ENCODE results near the gene PINLYP. TPM values are rescaled to one million over a fixed set of nuclear protein-coding genes. Genes with fewer than 3 reads are reported as not detected.

Gene PINLYP
- total RNA-seq, 1 donor from 2014 or later: 17.3 TPM

DNA sequence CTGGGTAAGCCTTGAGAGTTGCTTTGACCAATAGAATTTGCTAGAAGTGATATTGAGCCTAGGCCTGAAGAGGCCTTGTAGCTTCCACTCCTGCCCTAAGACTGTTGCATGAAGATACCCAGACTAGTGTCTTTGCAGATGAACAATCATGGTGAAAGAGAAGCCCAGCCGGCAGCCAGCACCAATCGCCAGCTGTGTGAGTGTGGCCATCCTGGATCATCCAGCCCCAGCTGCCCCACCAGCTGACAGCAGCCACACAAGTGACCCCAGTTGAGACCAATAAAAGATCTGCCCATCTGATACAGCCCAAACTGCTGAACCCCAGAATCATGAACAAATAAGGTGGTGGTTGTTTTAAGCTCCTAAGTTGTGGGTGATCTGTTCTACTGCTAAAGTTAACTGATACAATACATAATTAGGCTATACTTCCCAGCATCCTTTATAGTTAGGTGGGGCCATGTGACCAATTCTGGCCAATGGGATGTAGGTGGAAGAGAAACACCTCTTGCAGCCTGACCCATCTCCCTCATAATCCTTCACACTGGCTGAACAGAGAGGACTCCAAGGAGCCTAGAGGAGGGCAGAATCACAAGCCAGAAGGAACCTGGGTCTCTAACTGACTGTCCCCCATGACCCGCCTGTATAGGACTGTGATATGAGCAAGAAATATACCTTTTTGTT is 53.2 kb downstream of the PINLYP start:
- DNase-seq (ENCODE audit: low spot score): no peak

DNA sequence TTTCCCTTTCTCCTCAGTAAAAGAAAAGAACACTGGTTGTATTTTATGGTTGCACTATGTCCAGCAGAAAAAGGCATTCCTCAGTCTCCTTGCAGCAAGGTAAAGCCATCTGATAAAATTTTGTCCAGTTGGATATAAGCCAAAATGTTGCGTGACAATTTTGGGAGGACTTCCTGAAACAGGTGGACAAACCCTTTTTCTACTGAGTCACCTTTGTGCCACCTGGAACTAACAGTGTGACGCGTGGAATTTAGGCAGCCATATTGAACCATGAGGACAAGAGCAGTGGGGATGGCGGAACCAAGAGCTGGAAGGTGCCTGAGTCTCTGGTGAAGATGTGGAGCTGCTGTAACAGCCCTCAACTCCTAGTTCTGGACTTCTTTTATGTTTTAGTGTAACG is 55.9 kb downstream of the PINLYP start:
- DNase-seq (ENCODE audit: low spot score): no peak

Other genes with a start within 250 kb of the PINLYP start
- gene CD177, start 222.1 kb upstream of the PINLYP start, total RNA-seq (ENCODE audit: insufficient read depth, low replicate concordance): 1.2 TPM
- not detected for gene TEX101, start 160.9 kb upstream of the PINLYP start, total RNA-seq (ENCODE audit: insufficient read depth, low replicate concordance)
- gene LYPD3, start 110.2 kb upstream of the PINLYP start, total RNA-seq (ENCODE audit: insufficient read depth, low replicate concordance): 13.0 TPM
- 7.0 TPM for gene PHLDB3, start 71.1 kb upstream of the PINLYP start, total RNA-seq (ENCODE audit: insufficient read depth, low replicate concordance)
- gene ETHE1, start 48.6 kb upstream of the PINLYP start, total RNA-seq (ENCODE audit: insufficient read depth, low replicate concordance): 33.7 TPM
- 0.24 TPM for gene ZNF575, start 42.6 kb upstream of the PINLYP start, total RNA-seq (ENCODE audit: insufficient read depth, low replicate concordance)
- 6.0 TPM for gene XRCC1, start 274 bp upstream of the PINLYP start, total RNA-seq (ENCODE audit: insufficient read depth, low replicate concordance)
- gene IRGQ, start 20.3 kb downstream of the PINLYP start, total RNA-seq (ENCODE audit: insufficient read depth, low replicate concordance): 17.6 TPM
- gene ZNF576, start 20.8 kb downstream of the PINLYP start, total RNA-seq (ENCODE audit: insufficient read depth, low replicate concordance): 15.9 TPM
- 0.24 TPM for gene SRRM5, start 36.3 kb downstream of the PINLYP start, total RNA-seq (ENCODE audit: insufficient read depth, low replicate concordance)
- gene ZNF428, start 43.8 kb downstream of the PINLYP start, total RNA-seq (ENCODE audit: insufficient read depth, low replicate concordance): 18.8 TPM
- 2.9 TPM for gene CADM4, start 64.0 kb downstream of the PINLYP start, total RNA-seq (ENCODE audit: insufficient read depth, low replicate concordance)
- gene PLAUR, start 94.4 kb downstream of the PINLYP start, total RNA-seq (ENCODE audit: insufficient read depth, low replicate concordance): 30.1 TPM
- gene IRGC, start 140.3 kb downstream of the PINLYP start, total RNA-seq (ENCODE audit: insufficient read depth, low replicate concordance): not detected
- 10.1 TPM for gene SMG9, start 179.2 kb downstream of the PINLYP start, total RNA-seq (ENCODE audit: insufficient read depth, low replicate concordance)
- gene KCNN4, start 205.2 kb downstream of the PINLYP start, total RNA-seq (ENCODE audit: insufficient read depth, low replicate concordance): 6.3 TPM
- 3.1 TPM for gene LYPD5, start 226.6 kb downstream of the PINLYP start, total RNA-seq (ENCODE audit: insufficient read depth, low replicate concordance)

Measured in umbilical cord (tissue), 2 donors.